ENCODE measurements around the gene UGT1A6.
"Not testable (repeated sequence)": the region's sequence is repeated elsewhere in the genome, so short reads cannot be mapped to it uniquely, and the experiment has no call there.

UGT1A6 gene

GRCh38 chr2:233692648-233693047 lies at the start of gene UGT1A6:
UGT1A6 (plus strand) TSS chr2:233692890; CDS start chr2:233693005, 115 bp downstream.
- DNase-seq = no peak

- DNase-seq = no peak
Measured at GRCh38 chr2:233643128-233643527, 49.6 kb upstream of the UGT1A6 start.

- not testable (repeated sequence) for DNase-seq
Measured at GRCh38 chr2:233646033-233646432, 46.7 kb upstream of the UGT1A6 start.

- DNase-seq = no peak
Measured at GRCh38 chr2:233650981-233651380, 41.7 kb upstream of the UGT1A6 start.

GRCh38 chr2:233651430-233651829 lies 41.3 kb upstream of the UGT1A6 start:
- no peak for DNase-seq

- DNase-seq = no peak
Measured at GRCh38 chr2:233654501-233654900, 38.2 kb upstream of the UGT1A6 start.

GRCh38 chr2:233655043-233655442 lies 37.6 kb upstream of the UGT1A6 start:
- DNase-seq = no peak

GRCh38 chr2:233655943-233656342 lies 36.7 kb upstream of the UGT1A6 start:
- not testable (repeated sequence) for DNase-seq

GRCh38 chr2:233656443-233656842 lies 36.2 kb upstream of the UGT1A6 start:
- DNase-seq = no peak

- DNase-seq = no peak
Measured at GRCh38 chr2:233658610-233659009, 34.1 kb upstream of the UGT1A6 start.

GRCh38 chr2:233663911-233664310 lies 28.8 kb upstream of the UGT1A6 start:
- DNase-seq = no peak

- no peak for DNase-seq
Measured at GRCh38 chr2:233668605-233669260, 24.0 kb upstream of the UGT1A6 start.

- DNase-seq = no peak
Measured at GRCh38 chr2:233671290-233672161, 21.2 kb upstream of the UGT1A6 start, which contains the start of gene UGT1A9. UGT1A9 (plus strand) TSS chr2:233671898; CDS start chr2:233671935, 37 bp downstream.

GRCh38 chr2:233672886-233673285 lies 19.8 kb upstream of the UGT1A6 start:
- no peak for DNase-seq

- no peak for DNase-seq
Measured at GRCh38 chr2:233673896-233674295, 18.8 kb upstream of the UGT1A6 start.

GRCh38 chr2:233674314-233674713 lies 18.4 kb upstream of the UGT1A6 start:
- no peak for DNase-seq

- no peak for DNase-seq
Measured at GRCh38 chr2:233674995-233675394, 17.7 kb upstream of the UGT1A6 start.

- DNase-seq = no peak
Measured at GRCh38 chr2:233676046-233676445, 16.6 kb upstream of the UGT1A6 start.

GRCh38 chr2:233679196-233679595 lies 13.5 kb upstream of the UGT1A6 start:
- no peak for DNase-seq

- no peak for DNase-seq
Measured at GRCh38 chr2:233680361-233681045, 12.2 kb upstream of the UGT1A6 start.

GRCh38 chr2:233681521-233682099 lies 11.1 kb upstream of the UGT1A6 start, which contains the start of gene UGT1A7:
UGT1A7 (plus strand) TSS chr2:233681901; CDS start chr2:233681938, 37 bp downstream.
- DNase-seq = no peak

GRCh38 chr2:233684640-233685039 lies 8.1 kb upstream of the UGT1A6 start:
- no peak for DNase-seq

- DNase-seq = no peak
Measured at GRCh38 chr2:233686928-233687327, 5.8 kb upstream of the UGT1A6 start.

Data from NCI-H1436 (cell line).